ENCODE results near the gene KCNK10.
A peak's percentile ranks its signal among the peaks of the same experiment; 100 is the strongest.

The KCNK10 gene

DNA sequence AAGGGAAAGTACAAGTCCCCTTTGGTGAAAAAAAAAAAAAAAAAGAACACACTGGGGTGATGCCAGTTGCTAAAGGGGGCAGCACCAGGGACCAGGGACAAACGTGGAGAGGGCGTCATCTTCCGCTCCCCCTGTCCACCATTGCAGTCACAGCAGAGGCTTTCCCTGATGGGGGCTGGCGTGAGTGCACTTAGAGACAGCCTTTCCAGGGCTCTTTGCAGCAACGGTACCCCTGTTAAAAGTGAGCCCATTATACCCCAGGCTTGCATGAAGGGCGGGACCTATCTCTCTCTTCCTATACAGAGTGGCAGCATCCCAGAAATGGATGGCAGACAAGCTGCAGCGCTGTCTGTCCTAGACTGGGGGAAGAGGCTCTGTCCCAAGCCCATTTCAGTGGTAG is 155.0 kb downstream of the KCNK10 start:
- no peak overlapping the region for H3K27ac ChIP-seq

DNA sequence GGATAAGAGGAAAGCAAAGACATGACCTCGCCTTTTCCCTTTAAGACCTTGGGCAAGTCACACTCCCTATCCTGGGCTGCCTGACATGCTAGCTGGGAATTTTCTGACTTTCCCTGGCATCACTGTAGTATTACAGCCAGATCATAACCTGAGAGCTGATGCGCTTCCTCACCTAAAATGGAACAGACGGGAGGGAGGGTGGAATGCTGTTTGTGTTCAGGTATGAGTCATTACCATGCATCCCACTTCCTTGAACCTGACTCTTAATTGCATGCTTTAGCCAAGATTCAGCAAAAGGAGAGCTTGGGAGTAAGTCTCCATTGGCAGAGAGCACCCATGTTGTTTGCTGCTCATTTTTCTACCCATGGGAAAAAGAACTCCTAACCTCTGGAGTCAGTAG is 156.5 kb downstream of the KCNK10 start:
- H3K27ac ChIP-seq: no peak overlapping the region
- TF ChIP-seq, protein P1, sequence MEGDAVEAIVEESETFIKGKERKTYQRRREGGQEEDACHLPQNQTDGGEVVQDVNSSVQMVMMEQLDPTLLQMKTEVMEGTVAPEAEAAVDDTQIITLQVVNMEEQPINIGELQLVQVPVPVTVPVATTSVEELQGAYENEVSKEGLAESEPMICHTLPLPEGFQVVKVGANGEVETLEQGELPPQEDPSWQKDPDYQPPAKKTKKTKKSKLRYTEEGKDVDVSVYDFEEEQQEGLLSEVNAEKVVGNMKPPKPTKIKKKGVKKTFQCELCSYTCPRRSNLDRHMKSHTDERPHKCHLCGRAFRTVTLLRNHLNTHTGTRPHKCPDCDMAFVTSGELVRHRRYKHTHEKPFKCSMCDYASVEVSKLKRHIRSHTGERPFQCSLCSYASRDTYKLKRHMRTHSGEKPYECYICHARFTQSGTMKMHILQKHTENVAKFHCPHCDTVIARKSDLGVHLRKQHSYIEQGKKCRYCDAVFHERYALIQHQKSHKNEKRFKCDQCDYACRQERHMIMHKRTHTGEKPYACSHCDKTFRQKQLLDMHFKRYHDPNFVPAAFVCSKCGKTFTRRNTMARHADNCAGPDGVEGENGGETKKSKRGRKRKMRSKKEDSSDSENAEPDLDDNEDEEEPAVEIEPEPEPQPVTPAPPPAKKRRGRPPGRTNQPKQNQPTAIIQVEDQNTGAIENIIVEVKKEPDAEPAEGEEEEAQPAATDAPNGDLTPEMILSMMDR (conservative IDR thresholded peaks at IDR 0.05): no peak
- no peak for TF ChIP-seq ZFX (IDR thresholded peaks at IDR 0.05)

More for the DNA sequence above, 155.0 kb downstream of the KCNK10 start:
- no peak for TF ChIP-seq ZFX (IDR thresholded peaks at IDR 0.05)
- TF ChIP-seq, protein P1 (conservative IDR thresholded peaks at IDR 0.05): no peak

DNA sequence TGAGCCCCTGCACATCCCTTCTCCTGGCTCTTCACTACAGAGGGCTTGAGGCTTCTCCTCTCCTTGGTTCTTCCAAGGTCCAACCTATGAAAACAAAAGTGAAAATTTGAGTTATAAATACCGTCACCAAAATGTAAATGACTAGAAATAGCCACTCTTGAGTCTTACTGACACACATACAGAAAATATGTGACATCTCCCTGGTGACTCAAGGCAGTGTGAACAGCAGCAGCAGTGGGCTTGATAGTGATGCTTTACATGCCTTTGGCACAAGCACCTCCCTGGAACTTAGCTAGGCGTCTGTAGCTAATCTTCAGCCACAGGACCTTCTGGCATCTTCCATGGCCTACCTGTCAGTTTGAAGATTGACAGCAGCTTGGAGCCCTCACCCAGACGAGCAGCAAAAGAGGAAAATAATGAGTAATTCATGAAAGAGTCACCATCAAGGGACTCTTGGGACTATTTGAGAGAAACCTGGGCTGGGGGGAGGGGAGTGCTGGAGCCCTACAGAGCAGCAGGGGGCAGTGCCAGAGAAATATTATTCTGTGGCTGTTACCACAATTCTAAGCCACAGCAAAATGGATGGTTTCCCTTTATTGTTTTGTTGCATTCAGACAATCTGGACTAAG is 158.0 kb downstream of the KCNK10 start:
- no peak overlapping the region for H3K27ac ChIP-seq
- TF ChIP-seq, protein P1 (conservative IDR thresholded peaks at IDR 0.05): 0 out of 2 replicates have a peak, but pooled peaks have one; percentile 8
- TF ChIP-seq ZFX (IDR thresholded peaks at IDR 0.05): no peak

DNA sequence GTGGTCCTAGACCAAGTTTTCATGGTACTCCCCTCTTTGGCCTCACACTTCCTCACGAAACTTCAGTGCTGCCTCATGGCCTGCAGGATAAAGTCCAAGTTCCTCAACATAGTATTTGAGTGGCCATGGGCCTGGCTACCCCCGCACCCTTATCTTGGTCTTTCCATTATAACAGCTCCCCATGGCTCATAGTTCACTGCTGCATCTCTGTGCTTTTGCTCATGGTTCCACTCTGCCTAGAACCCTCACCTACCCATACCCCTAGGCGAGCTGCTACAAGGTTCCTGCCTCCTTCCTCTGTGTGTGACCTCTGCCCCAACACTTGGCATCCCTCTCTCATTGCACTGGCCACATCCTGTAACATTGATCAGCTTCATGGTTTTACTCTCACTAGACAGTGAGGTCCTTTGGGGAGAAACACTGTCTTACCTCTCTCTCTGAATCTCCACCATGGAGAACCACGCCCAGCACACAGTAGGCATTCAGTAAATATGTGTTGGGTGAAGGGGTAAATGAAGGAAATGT is 159.3 kb downstream of the KCNK10 start:
- H3K27ac ChIP-seq: no peak overlapping the region
- no peak for TF ChIP-seq ZFX (IDR thresholded peaks at IDR 0.05)
- TF ChIP-seq, protein P1 (conservative IDR thresholded peaks at IDR 0.05): no peak

DNA sequence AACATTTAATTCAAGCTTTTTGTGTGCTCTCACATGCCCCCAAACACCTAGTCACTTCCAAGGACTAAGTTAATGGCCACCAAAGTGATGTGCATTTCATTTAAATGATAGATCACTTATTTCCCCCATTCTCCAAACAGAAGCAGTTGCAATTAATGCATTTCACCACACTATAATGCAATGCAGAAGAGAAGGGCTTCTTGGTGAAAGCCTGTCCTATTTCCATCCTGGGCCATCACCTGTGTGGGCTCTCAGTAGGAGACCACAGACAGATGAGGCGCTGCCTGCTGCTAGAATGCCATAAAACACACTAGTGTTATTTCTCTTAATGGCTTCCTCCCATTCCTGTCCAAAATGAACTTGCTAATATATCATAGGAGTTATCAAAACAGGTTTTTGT is 166.9 kb downstream of the KCNK10 start:
- TF ChIP-seq ZFX (IDR thresholded peaks at IDR 0.05): no peak
- TF ChIP-seq, protein P1 (conservative IDR thresholded peaks at IDR 0.05): no peak
- H3K27ac ChIP-seq: no peak overlapping the region

DNA sequence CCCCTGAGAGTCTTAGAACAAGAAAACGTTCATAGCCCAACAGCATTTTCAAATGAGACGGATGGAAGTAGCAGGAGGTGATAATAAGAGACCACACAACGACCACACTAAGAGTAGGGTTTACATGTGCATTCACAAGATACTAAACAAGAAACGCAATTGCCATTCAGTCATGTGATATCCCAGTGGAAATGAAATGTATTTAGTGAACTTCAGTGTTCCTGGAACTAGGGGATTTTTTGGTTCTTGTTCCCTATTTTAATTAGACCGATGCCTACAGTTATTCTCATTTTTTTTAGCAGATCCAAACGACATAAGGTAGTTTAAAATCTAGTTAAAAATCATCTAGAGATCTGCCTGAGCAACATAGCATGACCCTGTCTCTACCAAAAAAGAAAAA is 168.1 kb downstream of the KCNK10 start:
- no peak for TF ChIP-seq ZFX (IDR thresholded peaks at IDR 0.05)
- TF ChIP-seq, protein P1 (conservative IDR thresholded peaks at IDR 0.05): no peak
- no peak overlapping the region for H3K27ac ChIP-seq

DNA sequence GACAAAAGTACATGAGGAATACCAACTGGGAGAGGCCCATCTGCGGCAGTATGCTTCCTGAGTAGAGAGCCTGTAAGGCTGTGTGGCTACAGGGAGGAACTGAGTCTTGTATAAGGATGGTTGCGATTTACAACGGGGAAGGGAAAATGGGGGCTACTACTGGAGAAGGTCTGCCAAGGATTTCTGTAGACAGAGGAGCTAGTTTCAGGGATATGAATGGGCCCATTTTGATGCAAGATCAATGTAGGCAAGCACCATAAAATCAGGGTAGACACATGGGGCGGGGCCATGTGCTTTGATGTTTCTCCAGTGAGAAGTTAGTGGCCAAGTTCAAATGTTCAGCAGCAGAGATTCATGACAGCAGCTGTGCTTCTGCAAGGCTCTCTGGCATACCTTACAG is 168.7 kb downstream of the KCNK10 start:
- H3K27ac ChIP-seq: no peak overlapping the region
- TF ChIP-seq, protein P1 (conservative IDR thresholded peaks at IDR 0.05): no peak
- no peak for TF ChIP-seq ZFX (IDR thresholded peaks at IDR 0.05)
